PC-9 (cell line): ENCODE measurements around the gene SLC35F3. TPM values are rescaled to one million over a fixed set of nuclear protein-coding genes. Genes with fewer than 3 reads are reported as not detected.

ENCODE experiments used
- BruUV-seq: library from RNA; stranded (reverse); fragments of 400-500 nt; replicated peaks from 2 replicates; lab custom pipeline; 2021; lab: Mats Ljungman, UMichigan
- CTCF ChIA-PET: fragments of 300-600 bp; sonication (Branson Sonifier 250); formaldehyde crosslinking; loops from one replicate; lab custom pipeline; 2022; ENCODE audit warnings: antibody characterized with exemption; lab: Charles Lee
- POLR2A ChIA-PET: fragments of 300-600 bp; sonication (Branson Sonifier 250); formaldehyde crosslinking; loops from one replicate; lab custom pipeline; 2022; ENCODE audit warnings: antibody characterized with exemption; ENCODE audit not compliant: unreplicated experiment; lab: Charles Lee
- DNase-seq, 2 experiments: peaks; one replicate each; pipeline versions ENCODE4 v3.0.0 to v3.0.0-alpha.2; 2015 to 2022; ENCODE audit warnings: mixed read lengths in 1 of 2
- H2AFZ ChIP-seq: fragments of 200-600 bp; sonication (generic); 2 replicates; pipeline ENCODE4 v1.8.1; 2017; ENCODE audit warnings: antibody characterized with exemption
- H3F3A ChIP-seq: fragments of 200-600 bp; sonication (generic); 2 replicates; pipeline ENCODE4 v1.8.1; 2017; ENCODE audit warnings: antibody characterized with exemption, mild to moderate bottlenecking, low read depth; ENCODE audit not compliant: insufficient read depth
- H3K27ac ChIP-seq: fragments of 200-600 bp; sonication (generic); 2 replicates; pipeline ENCODE4 v1.6.1; 2016; ENCODE audit warnings: mixed run types
- H3K27me3 ChIP-seq: fragments of 200-600 bp; sonication (generic); 2 replicates; pipeline ENCODE4 v1.6.1; 2016; ENCODE audit warnings: low read depth, mixed run types; ENCODE audit not compliant: insufficient read depth
- H3K36me3 ChIP-seq: fragments of 200-600 bp; sonication (generic); 2 replicates; pipeline ENCODE4 v1.6.1; 2016; ENCODE audit warnings: low read depth, mixed run types
- H3K4me1 ChIP-seq: fragments of 200-600 bp; sonication (generic); replicated peaks from 2 replicates; pipeline ENCODE4 v1.6.1; 2016; ENCODE audit warnings: mixed run types; ENCODE audit not compliant: insufficient read depth
- H3K4me2 ChIP-seq: fragments of 200-600 bp; sonication (generic); 2 replicates; pipeline ENCODE4 v1.6.1; 2017; ENCODE audit warnings: mixed run types
- H3K4me3 ChIP-seq: fragments of 200-600 bp; sonication (generic); 2 replicates; pipeline ENCODE4 v1.6.1; 2016; ENCODE audit warnings: mixed run types
- H3K79me2 ChIP-seq: fragments of 200-600 bp; sonication (generic); 2 replicates; pipeline ENCODE4 v1.6.1; 2017; ENCODE audit warnings: low read depth, mixed run types
- H3K9me2 ChIP-seq: fragments of 200-600 bp; sonication (generic); 2 replicates; pipeline ENCODE4 v1.8.1; 2017; ENCODE audit warnings: mild to moderate bottlenecking; ENCODE audit not compliant: insufficient read depth
- H3K9me3 ChIP-seq: fragments of 200-600 bp; sonication (generic); 2 replicates; pipeline ENCODE4 v1.8.1; 2016; ENCODE audit warnings: low read depth; ENCODE audit not compliant: insufficient read depth
- H4K20me1 ChIP-seq: fragments of 200-600 bp; sonication (generic); 2 replicates; pipeline ENCODE4 v1.8.1; 2017; ENCODE audit not compliant: insufficient read depth
- EZH2 ChIP-seq: fragments of 200-600 bp; sonication (generic); IDR thresholded peaks from 2 replicates; pipeline ENCODE4 v1.8.0; 2017; ENCODE audit warnings: antibody characterized with exemption, low read depth
- intact Hi-C: fragments of 100-400 bp; cut with micrococcal nuclease; formaldehyde crosslinking; loops from one replicate; pipeline ENCODE4 v1.10.0; 2022; ENCODE audit not compliant: unreplicated experiment
- total RNA-seq: library from RNA; stranded (reverse); gene quantifications from 2 replicates; pipeline ENCODE4 v1.2.3, GENCODE V29; 2021
- TF ChIP-seq, protein P1 (sequence below): fragments of 200-600 bp; sonication (generic); conservative IDR thresholded peaks from 2 replicates; pipeline ENCODE4 v1.6.1; 2017; ENCODE audit warnings: mixed run types, antibody characterized with exemption, mild to moderate bottlenecking, moderate library complexity

SLC35F3 gene
- total RNA-seq, 1 experiment from 2014 or later, result 6.1 TPM

DNA sequence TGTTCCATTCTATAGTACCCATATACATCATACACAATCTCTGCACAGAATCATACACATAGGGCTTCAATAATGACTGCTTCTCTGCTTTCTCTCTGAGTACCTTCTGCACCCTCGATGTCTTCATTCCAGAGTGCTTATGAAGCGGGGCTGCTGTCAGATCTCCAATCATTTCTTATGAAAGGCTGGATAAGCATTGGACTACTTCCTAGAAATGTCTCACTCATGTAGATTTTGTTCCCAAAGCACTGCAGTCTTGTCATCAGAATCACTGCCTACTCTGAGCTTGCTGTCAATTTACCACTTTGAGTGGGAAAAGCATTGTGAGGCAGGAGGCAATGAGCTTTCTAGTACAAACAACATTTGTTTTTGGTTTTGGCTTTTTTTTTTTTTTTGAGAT, 179.0 kb downstream of the SLC35F3 start:
- DNase-seq, result no peak
- intact Hi-C loops, result no loop called here
- CTCF ChIA-PET, result no interaction called here
- Histone ChIP-seq H3F3A (no peaks in the 10 kb centered on the region), H3K27me3 (no peaks in the 10 kb centered on the region), H3K4me1 (no peaks in the 10 kb centered on the region), H3K27ac (no peak overlapping the region), H3K4me3 (no peak overlapping the region), H4K20me1 (no peaks in the 10 kb centered on the region), H3K4me2 (no peak overlapping the region), H2AFZ (no peak overlapping the region), H3K9me3 (no peaks in the 10 kb centered on the region), H3K36me3 (no peaks in the 10 kb centered on the region), H3K79me2 (no peaks in the 10 kb centered on the region), H3K9me2 (no peaks in the 10 kb centered on the region)
- no TSS peak for BruUV-seq
- TF ChIP-seq EZH2, result no peak
- POLR2A ChIA-PET, result no interaction called here

DNA sequence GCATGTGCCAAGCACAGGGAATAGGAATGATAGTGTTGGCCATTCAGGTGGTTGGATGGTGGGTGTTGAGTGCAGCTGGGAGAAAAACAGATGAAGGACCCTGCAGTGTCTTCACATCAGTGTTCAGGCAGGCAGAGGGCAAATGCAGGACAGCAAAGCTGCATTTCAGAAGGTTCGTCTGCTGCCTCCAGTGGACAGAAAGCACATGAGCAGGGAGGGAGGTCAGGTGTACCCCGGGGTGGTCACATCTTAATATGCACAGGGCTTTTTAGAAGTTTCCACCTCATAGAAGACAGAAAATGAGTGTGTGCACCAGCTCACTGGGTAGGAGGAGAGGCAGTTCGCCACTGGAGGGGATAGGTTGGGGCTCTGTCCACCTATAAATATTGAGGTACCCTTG, 184.9 kb downstream of the SLC35F3 start:
- TF ChIP-seq, protein P1, sequence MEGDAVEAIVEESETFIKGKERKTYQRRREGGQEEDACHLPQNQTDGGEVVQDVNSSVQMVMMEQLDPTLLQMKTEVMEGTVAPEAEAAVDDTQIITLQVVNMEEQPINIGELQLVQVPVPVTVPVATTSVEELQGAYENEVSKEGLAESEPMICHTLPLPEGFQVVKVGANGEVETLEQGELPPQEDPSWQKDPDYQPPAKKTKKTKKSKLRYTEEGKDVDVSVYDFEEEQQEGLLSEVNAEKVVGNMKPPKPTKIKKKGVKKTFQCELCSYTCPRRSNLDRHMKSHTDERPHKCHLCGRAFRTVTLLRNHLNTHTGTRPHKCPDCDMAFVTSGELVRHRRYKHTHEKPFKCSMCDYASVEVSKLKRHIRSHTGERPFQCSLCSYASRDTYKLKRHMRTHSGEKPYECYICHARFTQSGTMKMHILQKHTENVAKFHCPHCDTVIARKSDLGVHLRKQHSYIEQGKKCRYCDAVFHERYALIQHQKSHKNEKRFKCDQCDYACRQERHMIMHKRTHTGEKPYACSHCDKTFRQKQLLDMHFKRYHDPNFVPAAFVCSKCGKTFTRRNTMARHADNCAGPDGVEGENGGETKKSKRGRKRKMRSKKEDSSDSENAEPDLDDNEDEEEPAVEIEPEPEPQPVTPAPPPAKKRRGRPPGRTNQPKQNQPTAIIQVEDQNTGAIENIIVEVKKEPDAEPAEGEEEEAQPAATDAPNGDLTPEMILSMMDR, result peak; percentile 27; the same call in 1 of the 2 replicates
- TF ChIP-seq EZH2, result no peak
- no peak overlapping the region for H3K27ac ChIP-seq
- H4K20me1 ChIP-seq, result no peaks in the 10 kb centered on the region
- POLR2A ChIA-PET, result no interaction called here
- no peak for DNase-seq
- no peak overlapping the region for H3K4me3 ChIP-seq
- H3K4me1 ChIP-seq, result no peaks in the 10 kb centered on the region
- BruUV-seq, result no TSS peak
- H3K27me3 ChIP-seq, result no peaks in the 10 kb centered on the region
- H3F3A ChIP-seq, result no peaks in the 10 kb centered on the region
- no peaks in the 10 kb centered on the region for H3K79me2 ChIP-seq
- no peaks in the 10 kb centered on the region for H3K9me3 ChIP-seq
- H3K4me2 ChIP-seq, result no peak overlapping the region
- intact Hi-C loops, result no loop called here
- CTCF ChIA-PET, result no interaction called here
- no peaks in the 10 kb centered on the region for H3K9me2 ChIP-seq
- H2AFZ ChIP-seq, result no peak overlapping the region
- H3K36me3 ChIP-seq, result no peaks in the 10 kb centered on the region

DNA sequence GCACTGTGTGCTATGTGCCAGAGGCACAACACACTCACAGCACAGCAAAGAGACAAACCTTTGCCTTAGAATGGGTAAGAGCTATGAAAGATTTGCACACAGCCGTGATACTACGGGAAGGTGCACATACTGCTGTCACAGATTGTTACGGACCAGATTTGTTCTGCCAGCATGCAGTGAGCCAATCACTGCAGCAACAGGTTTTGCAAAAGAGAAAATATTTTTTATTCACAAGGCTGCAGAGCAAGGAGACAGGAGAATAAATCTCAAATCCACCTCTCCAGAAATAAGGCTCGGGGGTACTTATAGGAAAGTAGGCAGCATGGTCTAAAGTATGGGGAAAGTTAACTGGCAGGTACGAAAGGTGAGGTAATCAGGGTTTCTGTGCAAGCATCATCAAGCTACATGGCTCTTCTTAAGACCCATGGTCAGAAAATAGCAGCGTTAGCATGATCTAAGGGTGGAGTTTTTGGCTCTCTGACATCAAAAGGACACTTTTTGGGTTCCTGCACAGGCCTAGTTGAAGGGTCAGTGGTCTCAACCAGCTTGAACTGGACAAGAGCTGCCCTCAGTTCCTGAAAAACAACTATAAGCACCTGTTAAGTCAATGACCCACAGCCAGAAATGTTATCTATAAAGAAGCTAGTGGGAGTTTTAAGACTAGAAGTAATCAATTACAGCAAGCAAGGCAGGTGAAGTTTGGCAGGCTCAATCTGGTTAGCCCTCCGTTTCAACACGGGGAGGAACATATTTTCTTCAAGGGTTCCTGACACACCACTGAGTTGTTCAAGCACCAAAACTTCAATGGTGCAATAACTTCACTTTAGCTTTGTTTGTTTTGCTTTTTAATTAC, 186.0 kb downstream of the SLC35F3 start:
- CTCF ChIA-PET, result no interaction called here
- Histone ChIP-seq H3K79me2 (no peaks in the 10 kb centered on the region), H3K9me2 (no peaks in the 10 kb centered on the region), H3K9me3 (no peaks in the 10 kb centered on the region), H3K27me3 (no peaks in the 10 kb centered on the region), H3K36me3 (no peaks in the 10 kb centered on the region), H3F3A (no peaks in the 10 kb centered on the region), H2AFZ (no peak overlapping the region), H3K4me1 (no peaks in the 10 kb centered on the region), H3K27ac (no peak overlapping the region), H3K4me2 (no peak overlapping the region), H4K20me1 (no peaks in the 10 kb centered on the region), H3K4me3 (no peak overlapping the region)
- no peak for DNase-seq
- TF ChIP-seq, protein P1, result no peak
- TF ChIP-seq EZH2, result no peak
- POLR2A ChIA-PET, result no interaction called here
- BruUV-seq, result no TSS peak
- intact Hi-C loops, result no loop called here
